NOMO-1 treated with dmso at 0.1 percent for 144 hours (cell line): Measurements from ENCODE around the gene UGT1A7.
"Not testable (repeated sequence)": the region's sequence is repeated elsewhere in the genome, so short reads cannot be mapped to it uniquely, and the experiment has no call there.

Source experiments
- DNase-seq: peaks from one replicate; lab custom pipeline; 2025; ENCODE audit not compliant: unreplicated experiment; lab: John Stamatoyannopoulos, UW

Gene UGT1A7

GRCh38 chr2:233681521-233682099 lies at the start of gene UGT1A7:
UGT1A7 (plus strand) TSS chr2:233681901; CDS start chr2:233681938, 37 bp downstream.
- no peak for DNase-seq

DNA sequence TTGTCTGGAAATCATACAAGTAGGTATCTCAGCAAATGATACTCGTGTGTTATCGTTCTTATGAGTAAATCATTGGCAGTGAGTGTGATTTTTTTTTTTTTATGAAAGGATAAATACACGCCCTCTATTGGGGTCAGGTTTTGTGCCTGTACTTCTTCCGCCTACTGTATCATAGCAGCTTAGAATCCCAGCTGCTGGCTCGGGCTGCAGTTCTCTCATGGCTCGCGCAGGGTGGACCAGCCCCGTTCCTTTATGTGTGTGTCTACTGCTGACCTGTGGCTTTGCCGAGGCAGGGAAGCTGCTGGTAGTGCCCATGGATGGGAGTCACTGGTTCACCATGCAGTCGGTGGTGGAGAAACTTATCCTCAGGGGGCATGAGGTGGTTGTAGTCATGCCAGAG lies 45.4 kb upstream of the UGT1A7 start, which contains the start of gene UGT1A10:
Gene UGT1A10, plus strand, starts transcription at position 143 of the 400 bp plus-strand sequence. Its CDS starts 75 bp downstream, at position 218.
- not testable (repeated sequence) for DNase-seq

DNA sequence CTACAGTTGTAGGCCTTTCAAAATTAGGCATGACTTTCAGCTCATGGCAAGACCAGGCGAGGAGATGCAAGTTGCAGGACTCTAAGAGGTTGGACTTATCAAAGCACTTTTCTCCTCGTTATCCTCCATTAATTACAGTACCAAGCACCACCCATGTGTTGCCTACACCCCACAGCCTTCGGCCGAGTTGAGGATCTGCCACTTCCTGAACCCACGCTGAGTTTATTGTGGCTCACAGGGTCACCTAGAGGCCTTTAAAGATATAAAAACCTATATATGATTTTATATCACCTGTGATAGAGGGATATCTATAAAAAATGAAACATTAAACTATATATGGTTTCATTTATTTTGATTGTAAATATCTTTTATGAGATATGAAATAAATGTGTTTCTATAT lies 42.9 kb upstream of the UGT1A7 start:
- no peak for DNase-seq

DNA sequence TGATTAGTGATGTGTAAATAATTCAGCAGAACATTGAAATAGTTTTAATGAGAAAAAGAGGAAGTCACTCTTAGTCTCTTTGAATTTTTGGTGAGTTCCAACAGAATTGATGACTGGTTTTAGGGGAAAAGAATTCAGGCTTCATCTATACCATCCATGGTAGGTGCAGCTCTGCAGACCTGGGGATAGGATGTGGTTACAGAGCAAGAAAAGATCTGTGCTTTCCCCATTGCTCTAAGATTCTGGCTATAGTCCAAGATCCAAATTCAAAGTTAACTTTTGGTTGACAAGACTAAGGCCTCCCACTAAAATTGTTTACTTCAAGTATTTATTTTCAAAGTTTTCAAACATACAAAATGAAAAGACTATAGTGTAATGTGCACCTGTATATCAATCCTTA lies 41.8 kb upstream of the UGT1A7 start:
- DNase-seq: no peak

- DNase-seq: no peak
Observed at GRCh38 chr2:233643128-233643527, 38.6 kb upstream of the UGT1A7 start.

DNA sequence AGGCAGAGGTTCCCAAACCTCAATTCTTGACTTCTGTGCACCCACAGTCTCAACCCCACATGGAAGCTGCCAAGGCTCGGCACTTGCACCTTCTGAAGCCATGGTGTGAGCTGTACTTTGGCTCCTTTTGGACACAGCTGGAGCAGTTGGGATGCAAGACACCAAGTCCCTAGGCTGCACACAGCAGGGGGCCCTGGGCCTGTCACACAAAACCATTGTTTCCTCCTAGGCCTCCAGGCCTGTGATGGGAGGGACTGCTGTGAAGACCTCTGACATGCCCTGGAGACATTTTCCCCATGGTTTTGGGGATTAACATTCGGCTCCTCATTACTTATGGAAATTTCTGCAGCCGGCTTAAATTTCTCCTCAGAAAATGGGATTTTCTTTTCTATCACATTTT lies 35.7 kb upstream of the UGT1A7 start:
- DNase-seq: not testable (repeated sequence)

DNA sequence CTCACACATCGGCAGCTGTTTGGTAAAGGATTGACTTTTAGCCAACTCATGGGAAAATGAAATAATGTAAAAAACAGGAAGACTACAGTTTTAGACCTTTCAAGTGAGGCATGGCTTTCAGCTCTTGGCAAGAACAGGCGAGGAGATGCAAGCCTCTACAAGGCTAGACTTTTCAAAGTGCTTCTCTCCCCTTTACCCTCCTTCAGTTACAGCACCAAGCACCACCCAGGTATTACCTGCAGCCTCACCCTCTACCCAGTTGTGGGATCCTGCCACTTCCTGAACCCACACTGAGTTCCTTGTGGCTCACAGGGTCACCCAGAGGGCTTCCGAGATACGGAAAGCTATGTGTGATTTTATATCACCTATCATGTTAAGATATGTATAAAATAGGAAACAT lies 30.7 kb upstream of the UGT1A7 start:
- DNase-seq: no peak

GRCh38 chr2:233651430-233651829 lies 30.3 kb upstream of the UGT1A7 start:
- no peak for DNase-seq

DNA sequence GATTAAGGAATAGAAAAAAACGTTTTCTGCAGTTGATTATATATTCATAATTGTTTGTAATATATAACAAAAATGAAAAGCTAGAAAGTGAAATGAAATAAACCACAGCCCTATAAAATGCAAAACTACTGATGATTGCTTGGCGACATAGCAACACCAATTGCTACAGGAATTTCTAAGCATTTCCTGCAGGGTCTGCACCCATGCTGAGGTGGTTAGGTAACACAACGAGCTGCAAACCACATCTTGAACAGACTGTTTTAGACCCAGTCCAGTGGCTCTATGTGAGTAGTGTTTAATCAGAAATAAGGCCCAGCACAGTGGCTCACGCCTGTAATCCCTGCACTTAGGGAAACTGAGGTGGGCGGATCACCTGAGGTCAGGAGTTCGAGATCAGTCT lies 27.2 kb upstream of the UGT1A7 start:
- no peak for DNase-seq

DNA sequence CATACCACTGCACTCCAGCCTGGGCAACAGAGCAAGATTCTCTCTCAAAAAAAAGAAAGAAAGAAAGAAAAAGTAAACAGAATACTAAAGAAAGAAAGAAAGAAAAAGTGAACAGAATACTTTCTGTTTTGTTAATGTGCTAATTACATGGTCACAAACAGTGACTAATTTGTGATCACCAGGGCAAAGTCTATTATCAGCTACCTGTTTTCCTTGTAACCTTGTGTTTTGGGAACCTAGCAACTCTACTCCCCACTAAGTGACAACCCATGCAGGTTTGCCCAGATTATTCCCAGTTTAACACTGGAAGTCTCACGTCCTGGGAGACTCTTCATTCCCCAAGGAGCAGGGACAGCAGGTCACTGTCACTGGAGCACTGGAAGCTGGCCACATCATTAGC lies 26.7 kb upstream of the UGT1A7 start:
- no peak for DNase-seq

DNA sequence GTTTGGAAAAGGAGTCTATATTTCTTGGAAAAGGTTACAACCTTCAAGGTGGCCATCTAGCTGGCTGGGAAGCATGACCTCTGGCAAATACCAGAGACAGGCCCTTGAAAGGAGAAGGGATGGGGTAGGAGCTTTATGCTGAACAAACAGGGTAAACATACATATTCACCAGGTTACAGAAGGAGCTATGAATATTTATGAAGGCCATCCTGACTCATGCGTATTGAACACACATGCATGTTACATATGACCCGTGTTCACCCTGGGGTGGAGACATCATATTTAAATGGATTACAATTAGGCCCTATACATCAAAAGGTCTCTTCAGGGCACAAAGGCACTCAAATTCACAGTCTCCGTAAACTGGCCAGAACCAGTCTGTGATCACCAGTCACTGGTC lies 25.8 kb upstream of the UGT1A7 start:
- not testable (repeated sequence) for DNase-seq

GRCh38 chr2:233656443-233656842 lies 25.3 kb upstream of the UGT1A7 start:
- DNase-seq: no peak

DNA sequence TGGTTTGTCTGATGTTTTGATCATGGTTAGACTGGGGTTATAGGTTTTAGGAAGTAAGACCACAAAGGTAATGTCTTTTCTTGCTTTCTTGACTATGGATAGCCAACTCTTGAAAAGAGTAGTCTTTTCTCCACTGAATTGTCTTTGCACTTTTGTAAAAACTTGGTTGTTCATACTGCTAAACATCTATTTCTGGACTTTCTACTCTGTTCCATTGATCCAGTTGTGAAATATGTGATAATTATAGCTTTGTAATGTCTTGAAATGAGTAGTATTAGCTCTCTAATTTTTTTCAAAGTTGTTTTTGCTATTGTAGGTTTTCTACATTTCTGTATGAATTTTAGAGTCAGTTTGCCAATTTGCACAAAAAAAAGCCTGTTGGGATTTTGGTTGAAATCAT lies 23.1 kb upstream of the UGT1A7 start:
- no peak for DNase-seq

DNA sequence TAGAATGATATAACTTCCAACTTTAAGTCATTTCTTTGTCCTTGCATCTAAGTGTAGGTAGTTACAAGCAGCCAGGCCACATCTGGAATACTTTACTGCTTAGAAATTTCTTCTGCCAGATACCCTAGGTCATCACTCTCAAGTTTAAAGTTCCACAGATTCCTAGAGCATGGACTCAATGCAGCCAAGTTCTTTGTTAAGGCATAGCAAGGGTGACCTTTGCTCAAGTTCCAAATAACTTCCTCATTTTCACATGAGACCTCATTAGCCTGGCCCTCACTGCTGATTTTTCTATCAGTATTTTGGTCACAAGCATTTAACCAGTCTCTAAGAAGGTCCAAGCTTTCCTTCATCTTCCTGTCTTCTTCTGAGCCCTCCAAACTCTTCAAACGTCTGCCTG lies 17.8 kb upstream of the UGT1A7 start:
- DNase-seq: no peak

DNA sequence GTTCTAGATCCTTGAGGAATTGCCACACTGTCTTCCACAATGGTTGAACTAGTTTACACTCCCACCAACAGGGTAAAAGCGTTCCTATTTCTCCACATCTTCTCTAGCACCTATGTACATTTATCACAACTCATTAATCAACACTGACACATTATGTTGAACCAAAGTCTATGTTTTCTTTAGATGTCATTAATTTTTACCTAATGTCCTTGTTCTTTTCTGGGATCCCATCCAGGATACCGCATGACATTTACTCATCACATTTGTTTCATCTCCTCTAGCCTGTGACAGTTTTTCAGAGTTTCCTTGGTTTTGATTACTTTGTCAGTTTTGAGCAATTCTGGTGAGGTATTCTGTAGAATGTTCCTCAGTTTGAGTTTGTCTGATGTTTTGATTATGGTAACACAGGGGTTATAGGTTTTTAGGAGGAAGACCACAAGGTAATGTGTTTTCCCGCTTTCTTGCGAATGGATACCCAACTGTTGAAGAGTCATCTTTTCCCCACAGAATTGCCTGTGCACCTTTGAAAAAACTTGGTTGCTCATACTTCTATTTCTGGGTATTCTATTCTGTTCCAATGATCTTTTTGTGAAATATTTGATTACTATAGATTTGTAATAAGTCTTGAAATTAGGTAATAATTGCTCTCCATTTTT lies 13.0 kb upstream of the UGT1A7 start:
- DNase-seq: no peak

- DNase-seq: no peak
Observed at GRCh38 chr2:233671290-233672161, 10.2 kb upstream of the UGT1A7 start, which contains the start of gene UGT1A9. UGT1A9 (plus strand) TSS chr2:233671898; CDS start chr2:233671935, 37 bp downstream.

- DNase-seq: no peak
Observed at GRCh38 chr2:233672886-233673285, 8.8 kb upstream of the UGT1A7 start.

DNA sequence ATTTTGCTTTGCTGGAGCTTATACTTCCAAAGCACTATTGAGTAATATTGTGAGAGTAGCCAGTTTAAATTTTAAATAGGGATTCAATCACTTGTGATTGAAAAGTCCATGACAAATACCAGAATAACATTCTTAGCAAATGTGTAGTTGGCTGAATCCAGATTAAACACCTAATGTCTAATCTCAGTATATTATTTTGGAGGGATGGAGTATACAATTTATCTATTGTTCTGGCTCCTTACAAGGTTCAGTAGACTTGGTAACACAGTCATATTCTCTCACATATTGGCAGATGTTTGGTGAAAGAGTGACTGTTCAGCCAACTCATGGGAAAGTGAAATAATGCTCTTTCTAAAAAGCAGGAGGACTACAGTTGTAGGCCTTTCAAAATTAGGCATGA lies 7.8 kb upstream of the UGT1A7 start:
- no peak for DNase-seq

DNA sequence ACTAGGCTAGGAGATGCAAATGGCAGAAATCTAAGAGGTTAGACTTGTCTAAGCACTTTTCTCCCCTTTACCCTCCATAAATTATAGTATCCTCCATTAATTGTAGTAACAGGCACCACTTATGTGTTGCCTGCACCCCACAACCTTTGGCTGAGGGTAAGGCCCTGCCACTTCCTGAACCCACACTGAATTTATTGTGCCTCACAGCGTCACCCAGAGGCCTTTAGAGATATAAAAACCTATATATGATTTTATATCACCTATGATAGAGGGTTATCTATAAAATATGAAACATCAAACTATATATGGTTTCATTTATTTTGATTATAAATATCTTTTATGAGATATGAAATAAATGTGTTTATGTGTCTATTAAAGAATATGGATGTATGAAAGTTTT lies 7.4 kb upstream of the UGT1A7 start:
- no peak for DNase-seq

- no peak for DNase-seq
Observed at GRCh38 chr2:233674995-233675394, 6.7 kb upstream of the UGT1A7 start.

DNA sequence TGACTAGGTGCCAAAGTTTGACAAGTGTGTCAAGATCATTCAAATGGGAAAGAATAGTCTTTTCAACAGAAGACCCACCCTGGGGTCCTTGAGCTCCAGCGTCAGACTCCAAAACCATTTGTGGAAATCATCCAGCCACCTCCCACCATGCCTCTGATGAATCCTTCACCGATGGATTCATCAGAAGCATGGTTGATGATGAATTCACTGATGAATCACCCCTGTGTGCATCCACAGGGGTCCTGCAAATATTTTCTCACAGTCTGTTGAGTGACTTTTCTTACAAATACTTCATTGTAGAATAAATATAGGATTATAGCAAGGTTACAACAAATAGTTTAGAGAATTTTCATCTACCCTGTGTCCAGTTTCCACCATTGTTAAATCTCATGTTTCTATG lies 5.7 kb upstream of the UGT1A7 start:
- DNase-seq: no peak

DNA sequence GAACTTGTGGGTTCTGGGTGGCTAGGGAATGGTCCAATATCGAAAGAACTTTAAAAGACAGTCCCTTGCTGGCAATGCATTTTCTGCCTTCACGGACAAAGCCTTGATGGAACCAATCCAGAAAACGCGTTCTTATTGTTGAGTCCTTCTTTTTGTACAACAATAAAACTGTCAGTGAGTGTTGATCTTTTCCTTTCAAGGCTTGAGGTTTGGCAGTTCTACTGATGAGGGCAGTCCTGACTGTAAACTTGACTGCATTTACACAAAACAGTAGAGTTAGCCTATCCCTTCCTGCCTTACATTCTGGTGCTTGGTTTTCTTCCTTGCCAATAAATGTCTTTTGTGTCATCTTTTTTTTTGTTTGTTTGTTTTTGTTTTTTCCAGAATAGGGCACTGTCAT lies 2.5 kb upstream of the UGT1A7 start:
- DNase-seq: no peak
